KG1 (cell line): ENCODE data around the gene LDLRAD4.

Source experiments
- DNase-seq: peaks from one replicate; lab custom pipeline; 2025; lab: John Stamatoyannopoulos, UW

Gene LDLRAD4

GRCh38 chr18:13550418-13551304 is 332.1 kb downstream of the LDLRAD4 start:
- no peak for DNase-seq

GRCh38 chr18:13551305-13551603 is 332.7 kb downstream of the LDLRAD4 start:
- DNase-seq: no peak

GRCh38 chr18:13551841-13552733 is 333.5 kb downstream of the LDLRAD4 start:
- no peak for DNase-seq

- no peak for DNase-seq
These were observed 334.9 kb downstream of the LDLRAD4 start for GRCh38 chr18:13553449-13553848.

GRCh38 chr18:13555192-13555591 is 336.6 kb downstream of the LDLRAD4 start:
- DNase-seq: no peak

- DNase-seq: no peak
These were observed 337.3 kb downstream of the LDLRAD4 start for GRCh38 chr18:13555865-13556264.

GRCh38 chr18:13556502-13556901 is 337.9 kb downstream of the LDLRAD4 start:
- no peak for DNase-seq

- DNase-seq: no peak
These were observed 339.6 kb downstream of the LDLRAD4 start for GRCh38 chr18:13558124-13558523.

- no peak for DNase-seq
These were observed 340.2 kb downstream of the LDLRAD4 start for GRCh38 chr18:13558790-13559189.

- DNase-seq: no peak
These were observed 341.2 kb downstream of the LDLRAD4 start for GRCh38 chr18:13559754-13560153.

GRCh38 chr18:13560306-13560705 is 341.7 kb downstream of the LDLRAD4 start:
- no peak for DNase-seq

GRCh38 chr18:13562494-13563029 is 344.0 kb downstream of the LDLRAD4 start:
- DNase-seq: no peak

GRCh38 chr18:13563390-13563805 is 344.8 kb downstream of the LDLRAD4 start:
- DNase-seq: no peak

- DNase-seq: no peak
These were observed 346.0 kb downstream of the LDLRAD4 start for GRCh38 chr18:13564579-13564978.

GRCh38 chr18:13565228-13565627 is 346.7 kb downstream of the LDLRAD4 start:
- DNase-seq: no peak

- no peak for DNase-seq
These were observed 348.6 kb downstream of the LDLRAD4 start for GRCh38 chr18:13566941-13567746.

- no peak for DNase-seq
These were observed 350.2 kb downstream of the LDLRAD4 start for GRCh38 chr18:13568443-13569392.

GRCh38 chr18:13570216-13570615 is 351.7 kb downstream of the LDLRAD4 start:
- DNase-seq: no peak

- DNase-seq: no peak
These were observed 352.4 kb downstream of the LDLRAD4 start for GRCh38 chr18:13570856-13571495.

- no peak for DNase-seq
These were observed 353.6 kb downstream of the LDLRAD4 start for GRCh38 chr18:13572148-13572547.
